ENCODE data around the gene LONP2. TPM values are rescaled to one million over a fixed set of nuclear protein-coding genes. Genes with fewer than 3 reads are reported as not detected.
"Not testable (repeated sequence)": the region's sequence is repeated elsewhere in the genome, so short reads cannot be mapped to it uniquely, and the experiment has no call there.

LONP2 gene
- polyA plus RNA-seq, 1 donor, result 41.1 TPM

DNA sequence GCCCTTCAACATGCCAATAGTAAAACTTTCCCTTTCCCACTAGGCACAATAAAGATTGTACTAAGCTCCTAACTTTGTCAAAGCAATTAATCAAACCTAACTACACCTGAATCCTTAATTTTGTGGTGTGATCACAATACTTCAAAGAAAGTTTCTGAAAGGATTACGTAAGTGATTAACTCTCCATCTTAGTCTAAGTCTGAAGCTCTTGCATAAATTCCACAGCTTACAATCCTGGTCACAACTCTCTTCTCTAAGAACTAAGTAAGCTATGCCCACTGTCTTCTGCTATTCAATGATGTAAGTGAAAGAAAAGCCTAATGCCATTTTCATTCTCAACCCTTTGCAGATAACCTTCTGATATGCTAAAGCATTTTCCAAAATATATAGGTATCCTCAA lies 125.7 kb downstream of the LONP2 start:
- no peak for DNase-seq (ENCODE audit: low read depth)

DNA sequence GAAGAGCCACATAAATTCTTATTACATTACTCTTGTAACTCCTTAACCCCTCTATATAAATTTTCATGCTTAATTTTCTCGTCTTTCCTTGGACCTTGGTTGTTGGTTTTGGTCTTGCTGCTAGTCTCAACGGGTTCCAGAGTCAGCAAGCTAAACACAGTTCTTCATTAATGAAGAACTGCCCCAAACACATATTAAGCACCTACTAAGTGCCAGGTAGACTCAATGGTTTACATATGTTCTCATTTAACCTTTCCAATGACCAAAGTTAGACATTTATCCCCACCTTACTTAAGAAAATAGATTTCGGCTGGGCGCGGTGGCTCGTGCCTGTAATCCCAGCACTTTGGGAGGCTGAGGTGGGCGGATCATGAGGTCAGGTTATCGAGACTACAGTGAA lies 126.1 kb downstream of the LONP2 start:
- no peak for DNase-seq (ENCODE audit: low read depth)

DNA sequence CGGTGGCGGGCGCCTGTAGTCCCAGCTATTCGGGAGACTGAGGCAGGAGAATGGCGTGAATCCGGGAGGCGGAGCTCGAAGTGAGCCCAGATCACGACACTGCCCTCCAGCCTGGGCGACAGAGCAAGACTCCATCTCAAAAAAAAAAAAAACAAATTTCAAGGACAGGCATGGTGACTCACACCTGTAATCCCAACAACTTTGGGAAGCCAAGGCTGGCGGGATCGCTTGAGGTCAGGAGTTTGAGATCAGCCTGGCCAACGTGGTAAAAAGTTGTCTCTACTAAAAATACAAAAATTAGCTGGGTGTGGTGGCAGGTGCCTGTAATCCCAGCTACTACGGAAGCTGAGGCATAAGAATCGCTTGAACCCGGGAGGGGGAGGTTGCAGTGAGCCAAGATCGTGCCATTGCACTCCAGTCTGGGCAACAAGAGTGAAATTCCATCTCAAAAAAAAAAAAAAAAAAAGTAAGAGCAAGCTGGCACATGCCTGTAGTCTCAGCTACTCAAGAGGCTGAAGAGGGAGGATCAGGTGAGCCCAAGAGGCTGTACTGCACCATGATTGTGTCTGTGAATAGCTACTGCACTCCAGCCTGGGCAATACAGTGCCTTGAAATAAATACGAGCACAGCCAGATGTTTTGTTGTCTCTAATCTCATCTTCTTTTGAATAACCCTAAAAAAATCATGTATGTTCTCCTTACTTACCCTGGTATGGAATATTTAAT lies 126.7 kb downstream of the LONP2 start:
- not testable (repeated sequence) for DNase-seq (ENCODE audit: low read depth)

DNA sequence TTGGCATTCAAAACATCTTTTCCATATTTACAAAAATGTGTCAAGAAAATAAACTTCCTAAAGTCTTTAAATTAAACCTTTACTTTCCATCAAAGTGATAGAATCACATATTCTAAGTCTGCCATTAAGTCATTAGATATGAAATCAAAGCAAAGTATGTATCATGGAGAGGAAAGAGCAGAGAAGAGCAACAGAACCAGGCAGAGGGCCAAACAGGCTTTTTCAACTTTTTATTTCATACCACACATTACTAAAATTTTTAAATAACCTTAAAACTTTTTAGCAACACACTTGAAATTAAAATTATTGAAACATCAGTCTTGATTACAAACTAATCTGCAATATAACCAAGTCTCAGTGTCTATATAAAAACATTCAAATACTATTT lies 127.3 kb downstream of the LONP2 start:
- no peak for DNase-seq (ENCODE audit: low read depth)

DNA sequence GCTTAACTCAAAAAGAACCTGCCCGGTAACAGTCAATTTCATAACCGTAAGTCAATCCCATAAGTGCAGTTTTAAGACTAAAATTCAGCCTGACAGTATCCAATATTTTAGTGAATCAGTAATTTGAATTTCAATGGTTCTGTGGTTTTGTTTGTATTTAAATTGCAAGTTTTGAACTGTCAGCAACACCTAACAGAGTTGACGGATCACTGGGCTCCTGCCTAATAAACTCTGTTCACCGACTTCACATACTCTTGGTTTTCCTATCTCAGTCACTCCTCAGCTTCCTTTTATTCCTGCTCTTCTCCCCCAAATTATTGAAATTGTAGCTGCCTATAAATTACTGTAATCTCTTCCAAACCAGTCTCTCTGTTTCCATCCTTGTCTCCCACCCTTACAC lies 128.6 kb downstream of the LONP2 start:
- no peak for DNase-seq (ENCODE audit: low read depth)

DNA sequence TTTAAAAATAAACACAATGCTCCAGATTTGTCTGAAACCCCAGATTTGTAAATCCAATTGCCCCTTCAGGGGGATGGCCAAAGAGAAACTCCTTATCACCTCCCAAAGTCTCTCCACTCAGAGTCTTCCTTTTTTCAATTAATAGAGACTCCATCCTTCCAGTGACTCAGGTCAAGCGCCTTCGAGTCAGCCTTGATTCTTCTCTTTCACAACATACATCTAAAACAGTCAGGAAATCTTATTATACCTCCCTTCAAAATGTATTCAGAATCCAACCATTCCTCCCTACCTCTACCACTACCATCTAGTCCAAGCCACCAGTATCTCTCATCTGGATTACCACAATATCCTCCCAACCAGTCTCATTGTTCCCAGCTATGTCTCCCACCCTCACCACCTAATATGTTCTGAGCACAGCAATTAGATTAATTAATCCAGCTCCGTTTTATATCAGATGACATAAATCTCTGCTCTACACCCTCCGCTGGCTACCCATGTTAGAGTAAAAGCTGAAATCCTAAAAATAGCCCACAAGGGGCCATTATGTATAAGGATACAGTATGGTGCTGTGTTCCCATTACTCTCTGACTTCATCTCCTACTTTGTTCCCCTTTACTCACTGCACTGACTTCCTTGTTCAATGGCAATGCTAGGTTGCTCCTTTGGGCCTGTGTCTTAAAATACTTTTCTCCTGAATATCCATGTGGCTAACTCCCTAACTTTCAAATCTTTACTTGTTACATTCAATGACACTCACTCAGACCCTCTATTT lies 129.3 kb downstream of the LONP2 start:
- DNase-seq (ENCODE audit: low read depth), result no peak

DNA sequence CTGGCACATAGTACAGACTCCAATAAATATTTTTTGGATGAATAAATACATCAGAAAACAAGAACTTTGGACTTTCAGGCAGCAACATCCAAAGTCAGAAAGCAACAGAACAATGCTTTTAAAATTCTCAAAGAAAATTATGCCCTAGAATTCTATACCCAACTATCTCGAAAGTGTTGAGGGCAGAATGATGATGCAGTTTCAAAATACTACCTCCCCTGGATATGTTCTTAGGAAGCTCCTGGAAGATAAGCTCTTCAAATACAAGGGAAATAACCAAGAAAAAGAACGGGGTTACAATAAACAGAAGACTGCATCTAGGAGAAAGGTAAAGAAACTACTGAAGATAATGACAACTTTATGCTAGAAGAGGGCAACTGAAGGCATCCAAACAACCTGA lies 130.2 kb downstream of the LONP2 start:
- no peak for DNase-seq (ENCODE audit: low read depth)

DNA sequence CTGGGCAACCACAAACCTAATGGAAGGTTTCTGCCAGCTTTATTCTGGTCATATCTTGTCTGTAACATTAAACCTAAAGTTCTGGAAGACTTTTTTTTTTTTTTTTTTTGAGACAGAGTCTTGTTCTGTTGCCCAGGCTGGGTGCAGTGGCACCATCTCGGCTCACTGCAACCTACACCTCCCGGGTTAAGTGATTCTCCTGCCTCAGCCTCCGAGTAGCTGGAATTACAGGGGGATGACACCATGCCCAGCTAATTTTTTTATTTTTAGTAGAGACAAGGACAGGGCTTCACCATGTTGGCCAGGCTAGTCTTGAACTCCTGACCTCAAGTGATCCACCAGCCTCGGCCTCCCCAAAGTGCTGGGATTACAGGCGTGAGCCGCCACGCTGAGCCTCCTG lies 133.2 kb downstream of the LONP2 start:
- DNase-seq (ENCODE audit: low read depth), result not testable (repeated sequence)

DNA sequence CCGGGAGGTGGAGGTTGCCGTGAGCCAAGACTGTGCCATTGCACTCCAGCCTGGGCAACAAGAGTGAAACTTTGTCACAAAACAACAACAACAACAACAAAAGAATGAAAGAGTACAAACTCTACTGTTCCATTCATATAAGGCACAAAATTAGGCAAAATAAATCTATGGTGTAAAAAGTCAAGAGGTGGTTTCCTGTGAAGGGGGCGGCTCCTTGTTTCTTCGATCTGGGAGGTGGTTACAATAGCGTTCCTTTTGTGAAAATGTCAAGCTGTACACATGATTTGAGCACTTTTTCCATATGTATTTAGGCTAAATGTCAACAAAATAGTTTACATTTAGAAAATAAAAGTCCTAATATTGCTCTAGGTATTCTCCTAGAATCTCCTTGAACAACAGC lies 134.2 kb downstream of the LONP2 start:
- no peak for DNase-seq (ENCODE audit: low read depth)

DNA sequence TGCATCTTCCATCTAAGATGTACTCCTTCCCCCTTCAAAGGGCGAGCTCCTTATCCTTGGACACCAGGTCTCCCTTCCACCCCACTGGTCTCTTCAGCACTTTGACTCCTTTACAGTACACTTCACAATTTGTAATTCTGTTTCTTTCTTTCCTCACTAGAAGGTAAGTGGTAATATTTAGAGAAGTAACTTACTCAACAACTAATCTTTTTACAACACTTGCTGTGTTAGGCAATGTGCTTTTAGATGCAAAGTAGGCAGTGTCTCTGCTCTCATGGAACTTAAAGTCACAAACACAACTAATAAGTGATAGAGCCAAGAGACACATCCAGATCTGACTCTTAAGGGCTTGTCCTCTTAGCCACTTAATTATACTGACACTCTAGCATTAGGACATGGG lies 134.7 kb downstream of the LONP2 start:
- DNase-seq (ENCODE audit: low read depth), result no peak

DNA sequence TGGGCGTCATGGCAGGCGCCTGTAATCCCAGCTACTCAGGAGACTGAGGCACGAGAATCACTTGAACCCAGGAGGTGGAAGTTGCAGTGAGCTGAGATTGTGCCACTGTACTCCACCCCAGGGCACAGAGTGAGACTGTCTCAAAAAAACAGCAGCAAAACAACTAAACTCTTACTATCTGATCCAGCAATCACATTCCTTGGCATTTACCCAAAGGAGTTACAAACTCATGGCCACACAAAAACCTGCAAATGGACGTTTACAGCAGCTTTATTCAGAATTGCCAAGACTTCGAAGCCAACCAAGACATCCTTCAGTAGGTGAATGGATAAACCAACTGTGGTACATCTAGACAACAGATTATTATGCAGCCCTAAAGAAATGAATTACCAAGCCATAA lies 137.1 kb downstream of the LONP2 start:
- no peak for DNase-seq (ENCODE audit: low read depth)

DNA sequence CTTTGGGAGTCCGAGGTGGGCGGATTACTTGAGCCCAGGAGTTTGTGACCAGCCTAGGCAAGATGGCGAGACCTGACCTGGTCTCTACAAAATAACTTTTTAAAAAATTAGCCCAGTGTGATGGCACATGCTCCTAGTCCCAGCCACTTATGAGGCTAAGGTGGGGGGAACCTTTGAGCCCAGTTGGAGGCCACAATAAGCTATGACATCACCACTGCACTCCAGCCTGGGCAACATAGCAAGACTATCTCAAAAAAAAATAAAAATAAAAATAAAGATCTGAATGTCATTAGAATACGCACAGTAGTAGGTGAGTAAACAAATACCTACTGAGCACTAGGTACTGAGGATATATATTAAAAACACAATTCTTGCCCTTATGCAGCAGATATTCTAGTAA lies 138.0 kb downstream of the LONP2 start:
- no peak for DNase-seq (ENCODE audit: low read depth)

DNA sequence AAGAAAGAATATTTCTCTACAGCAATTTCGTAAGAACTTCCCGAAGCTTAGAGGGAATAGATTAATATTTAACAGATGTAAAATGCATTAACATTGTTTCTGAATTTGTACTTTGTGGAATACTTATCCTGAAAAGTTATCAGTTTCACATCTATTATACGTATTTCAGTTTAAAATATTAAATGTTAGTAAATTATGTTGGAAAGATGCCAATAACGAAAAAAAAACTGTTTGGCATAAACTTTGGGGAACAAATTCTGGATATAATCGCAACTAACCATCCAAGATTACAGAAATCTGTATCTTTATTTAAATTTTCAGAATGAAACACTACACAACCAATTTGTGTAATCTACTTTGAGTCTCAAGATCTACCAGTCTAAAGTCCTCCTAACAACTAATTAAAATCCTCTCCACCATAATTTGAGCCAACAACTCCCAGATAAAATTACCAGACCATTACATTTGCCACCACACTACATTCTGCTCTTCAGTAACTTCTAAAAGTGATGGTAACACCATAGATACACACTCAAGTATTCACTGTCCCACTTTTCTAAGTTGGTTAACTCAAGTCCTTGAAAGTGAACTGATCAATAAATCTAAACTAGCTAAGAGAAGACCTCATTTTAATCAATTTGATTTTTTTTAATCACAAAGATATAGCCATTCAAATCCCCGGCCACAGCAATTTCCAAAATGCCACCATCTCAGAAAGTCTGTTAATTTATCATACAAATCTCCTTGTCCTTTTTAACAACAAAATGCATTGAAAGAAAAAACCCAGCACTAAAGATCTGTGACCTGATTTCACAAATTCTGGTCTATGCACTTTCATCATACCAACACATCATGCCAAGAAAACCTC lies 139.1 kb downstream of the LONP2 start:
- no peak for DNase-seq (ENCODE audit: low read depth)

DNA sequence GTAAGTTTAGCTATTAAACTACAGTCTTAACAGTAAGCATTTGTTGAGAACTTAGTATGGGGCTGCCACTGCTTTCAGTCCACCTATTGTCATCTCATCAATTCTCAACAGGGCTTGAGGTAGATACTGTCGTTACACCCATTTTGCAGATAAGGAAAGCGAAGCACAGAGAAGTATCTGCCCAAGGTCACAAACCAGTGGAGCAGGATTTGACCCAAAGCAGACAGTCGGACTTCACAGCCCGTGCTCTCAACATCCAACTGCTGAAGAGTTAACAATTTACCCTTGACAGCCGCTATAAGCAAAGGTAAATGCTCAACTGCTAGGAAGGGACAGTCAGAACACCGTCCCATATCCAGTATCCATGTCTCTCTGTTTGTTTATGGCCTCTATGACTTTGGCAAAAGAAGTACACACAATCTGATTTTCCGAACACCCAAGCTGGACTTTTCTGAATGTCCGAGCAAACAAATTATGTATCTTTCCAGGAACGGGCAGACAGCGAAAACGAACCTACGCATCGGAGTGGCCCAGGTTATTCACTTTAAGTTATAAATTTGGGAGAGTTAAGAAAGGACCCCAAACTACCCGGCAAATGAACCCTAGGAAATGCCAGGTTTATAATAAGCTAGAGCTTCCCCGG lies 139.9 kb downstream of the LONP2 start:
- DNase-seq (ENCODE audit: low read depth), result no peak

DNA sequence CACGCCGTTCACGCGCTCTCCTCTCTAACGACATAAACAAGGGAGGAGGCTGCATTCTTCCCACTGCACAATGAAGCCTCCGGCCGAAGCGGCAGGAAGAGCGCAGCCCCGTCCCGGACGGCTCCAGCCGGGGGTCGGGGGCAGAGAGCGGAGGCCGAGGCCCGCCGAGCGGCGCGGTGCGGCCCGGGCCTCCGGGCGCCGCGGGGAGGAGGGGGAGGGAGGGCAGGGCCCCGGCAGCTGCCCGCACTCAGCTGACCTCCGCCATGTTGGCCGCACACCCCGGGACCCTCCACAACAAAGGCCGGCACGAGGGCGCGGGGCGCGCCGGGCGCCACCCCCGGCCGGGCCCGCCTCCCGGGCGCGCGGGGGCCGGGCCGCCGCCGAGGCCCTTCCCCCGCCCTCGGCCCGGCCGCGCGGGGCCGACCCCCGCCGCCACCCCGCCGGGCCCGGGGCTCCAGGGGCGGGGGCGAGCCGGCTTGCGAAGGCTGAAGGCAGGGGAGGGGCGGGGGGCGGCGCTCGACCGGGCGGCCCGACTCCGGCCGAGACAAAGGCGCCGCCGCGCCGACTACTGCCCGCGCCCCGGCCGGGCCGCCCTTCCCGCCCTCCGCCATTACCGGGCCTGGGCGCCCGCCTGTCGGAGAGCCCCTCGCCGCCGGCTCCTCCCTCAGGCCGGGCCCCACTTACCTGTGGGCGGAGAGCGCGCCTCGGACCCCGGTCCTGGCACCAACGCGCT lies 140.6 kb downstream of the LONP2 start:
- no peak for DNase-seq (ENCODE audit: low read depth)

DNA sequence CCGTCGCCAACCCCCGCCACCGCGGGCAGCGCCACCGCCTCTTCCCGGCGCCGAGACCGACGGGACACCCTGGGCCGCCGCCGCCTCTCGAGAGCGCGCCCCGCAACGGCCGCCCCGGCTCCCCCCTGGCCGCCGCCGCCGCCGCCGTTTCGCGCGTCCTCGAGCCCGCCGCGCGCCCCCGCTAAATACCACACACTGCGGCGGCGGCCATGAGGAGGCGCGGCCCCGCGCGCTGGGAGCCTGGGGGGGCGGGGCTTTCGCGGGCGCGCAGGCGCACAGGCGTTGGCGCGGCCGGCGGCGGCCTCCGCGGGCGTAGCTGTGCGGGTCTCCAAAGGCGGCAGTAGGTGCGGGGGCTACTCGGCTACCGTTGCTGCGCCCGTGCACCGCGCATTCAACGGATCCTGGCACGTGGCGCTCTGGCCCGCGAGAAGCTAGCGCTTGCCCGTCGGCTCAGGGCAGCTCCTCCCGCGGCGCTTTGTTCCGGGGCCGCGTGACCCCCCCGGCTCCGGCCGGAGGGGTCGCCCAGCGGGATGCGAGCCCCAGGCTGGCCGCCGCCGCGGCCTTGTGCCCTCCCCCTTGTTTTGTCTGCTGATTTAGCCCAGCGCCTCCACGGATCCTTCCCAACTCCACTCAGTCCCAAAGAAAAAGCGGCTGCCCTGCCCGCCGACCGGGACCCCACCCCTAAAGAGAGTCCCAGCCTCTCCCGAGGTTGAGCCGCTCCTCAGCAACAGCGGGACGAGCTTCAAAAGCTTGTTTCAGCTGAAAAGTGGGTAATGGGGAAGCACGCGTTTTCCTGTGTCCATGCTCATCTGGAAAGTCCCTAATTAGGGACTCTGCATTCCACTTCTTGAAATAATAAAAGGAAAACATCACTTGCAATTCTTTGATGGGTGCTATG lies 141.4 kb downstream of the LONP2 start, which contains the start of gene SIAH1:
SIAH1 (minus strand) TSS at position 161 of the 898 bp plus-strand sequence. CDS start 22,985 bp downstream, outside the sequence.
- no peak for DNase-seq (ENCODE audit: low read depth)

DNA sequence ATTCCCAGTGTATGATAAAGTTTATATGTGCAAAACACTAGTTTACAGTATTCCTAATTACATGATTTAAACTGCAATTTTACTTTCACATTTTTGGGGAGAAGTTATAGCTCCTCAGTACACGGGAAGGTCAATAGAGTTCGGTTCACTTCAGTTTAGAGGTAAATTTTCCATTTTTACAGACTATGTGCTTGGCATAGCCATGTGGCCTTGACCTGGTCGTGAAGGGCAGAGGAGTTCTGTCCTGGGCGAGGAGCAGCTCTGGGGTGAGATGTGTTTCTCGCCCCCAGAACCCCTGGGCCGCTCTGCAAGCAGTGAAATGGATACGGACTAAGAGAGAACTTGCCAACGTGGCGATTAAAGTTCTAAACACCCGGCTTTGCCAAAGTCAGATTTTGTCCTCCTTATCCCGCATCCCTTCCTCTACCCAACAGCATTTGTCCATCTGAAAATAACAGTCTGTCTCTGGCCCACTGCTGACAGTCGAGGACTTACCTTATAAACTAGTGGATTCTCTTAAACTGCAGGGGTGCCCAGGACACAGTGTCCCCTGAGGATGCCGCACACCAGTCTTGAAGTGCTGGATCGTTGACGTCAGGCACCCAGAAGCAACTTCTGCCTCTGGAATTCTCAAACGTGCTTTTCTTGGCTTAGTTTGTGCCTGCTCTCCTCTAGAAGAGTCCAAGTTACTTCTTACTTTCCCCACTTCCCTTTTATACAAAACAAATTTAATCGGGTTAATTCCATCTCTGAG lies 142.6 kb downstream of the LONP2 start:
- no peak for DNase-seq (ENCODE audit: low read depth)

DNA sequence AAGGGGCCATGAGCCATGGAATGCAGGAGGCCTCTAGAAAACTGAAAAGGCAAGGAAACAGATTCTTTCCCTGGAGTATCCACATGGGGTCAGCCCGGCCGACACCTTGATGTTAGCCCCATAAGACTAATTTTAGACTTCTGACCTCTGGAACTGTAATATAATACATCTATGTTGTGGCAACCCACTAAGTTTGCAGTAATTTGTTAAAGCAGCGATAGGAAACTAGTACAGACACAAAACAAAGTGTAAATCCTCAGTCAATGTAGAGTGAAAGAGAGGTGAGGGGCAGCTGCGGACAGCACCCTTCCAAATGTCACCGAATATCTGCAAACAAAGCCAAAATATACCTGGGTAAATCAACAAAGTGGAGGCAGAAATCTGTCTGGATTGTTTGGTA lies 148.3 kb downstream of the LONP2 start:
- no peak for DNase-seq (ENCODE audit: low read depth)
